ENCODE results near the gene MCTP1.

- TF ChIP-seq POLR2A (IDR thresholded peaks at IDR 0.05; ENCODE audit: low read depth), result no peak
- TF ChIP-seq CTCF (IDR thresholded peaks at IDR 0.05), result peak; percentile 52 to 63 (median 55)
- no peak for TF ChIP-seq POLR2AphosphoS5 (IDR thresholded peaks at IDR 0.05)
- no peak for TF ChIP-seq EP300 (IDR thresholded peaks at IDR 0.05)
These were observed 316.3 kb downstream of the MCTP1 start for GRCh38 chr5:94968507-94969095.

Data from esophagus muscularis mucosa (tissue), 4 donors.